Spleen (tissue), 7 donors: Measurements from ENCODE around the gene LRCH1.

Experiments used
- POLR2AphosphoS5 ChIP-seq, 3 donors: sonication (generic); formaldehyde crosslinking; IDR thresholded peaks; one replicate each; pipeline ENCODE4 v1.5.1; 2017; ENCODE audit warnings: antibody characterized with exemption in 3 of 3
- TF ChIP-seq, protein P1 (sequence below), 11 experiments: fragments of 200-600 bp in 7 of 11; fragments of 450-650 bp in 4 of 11; sonication (generic) in 4 of 11; IDR thresholded peaks in 8 of 11; conservative IDR thresholded peaks in 3 of 11; 1 replicate in 7 of 11; 2 replicates in 4 of 11; pipeline versions ENCODE4 v1.4.0 to v1.8.0; 2016 to 2021; ENCODE audit warnings: antibody characterized with exemption in 11 of 11, inconsistent platforms in 4 of 11, mild to moderate bottlenecking in 1 of 11
- donor health status: DM: no; HTN: no; CAD: no; lungs with moderate emphysema.
- donor health status: DM: no; HTN: no; CAD: no.
- donor health status: DM: no; HTN: no; CAD: no.

- TF ChIP-seq, protein P1, sequence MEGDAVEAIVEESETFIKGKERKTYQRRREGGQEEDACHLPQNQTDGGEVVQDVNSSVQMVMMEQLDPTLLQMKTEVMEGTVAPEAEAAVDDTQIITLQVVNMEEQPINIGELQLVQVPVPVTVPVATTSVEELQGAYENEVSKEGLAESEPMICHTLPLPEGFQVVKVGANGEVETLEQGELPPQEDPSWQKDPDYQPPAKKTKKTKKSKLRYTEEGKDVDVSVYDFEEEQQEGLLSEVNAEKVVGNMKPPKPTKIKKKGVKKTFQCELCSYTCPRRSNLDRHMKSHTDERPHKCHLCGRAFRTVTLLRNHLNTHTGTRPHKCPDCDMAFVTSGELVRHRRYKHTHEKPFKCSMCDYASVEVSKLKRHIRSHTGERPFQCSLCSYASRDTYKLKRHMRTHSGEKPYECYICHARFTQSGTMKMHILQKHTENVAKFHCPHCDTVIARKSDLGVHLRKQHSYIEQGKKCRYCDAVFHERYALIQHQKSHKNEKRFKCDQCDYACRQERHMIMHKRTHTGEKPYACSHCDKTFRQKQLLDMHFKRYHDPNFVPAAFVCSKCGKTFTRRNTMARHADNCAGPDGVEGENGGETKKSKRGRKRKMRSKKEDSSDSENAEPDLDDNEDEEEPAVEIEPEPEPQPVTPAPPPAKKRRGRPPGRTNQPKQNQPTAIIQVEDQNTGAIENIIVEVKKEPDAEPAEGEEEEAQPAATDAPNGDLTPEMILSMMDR (IDR thresholded peaks at IDR 0.05 in 8 of 11, conservative IDR thresholded peaks at IDR 0.05 in 3 of 11), result no peak
- no peak for TF ChIP-seq POLR2AphosphoS5 (IDR thresholded peaks at IDR 0.05)
These were observed 48.9 kb upstream of the LRCH1 start for GRCh38 chr13:46504036-46504435.
